Measurements from ENCODE around the gene CIROP. TPM values are rescaled to one million over a fixed set of nuclear protein-coding genes. Genes with fewer than 3 reads are reported as not detected.
A peak's percentile ranks its signal among the peaks of the same experiment; 100 is the strongest.

The CIROP gene
- polyA plus RNA-seq, 1 experiment: 0.07 TPM

- H3K9me3 ChIP-seq (ENCODE audit: control insufficient read depth, insufficient read depth, low read length): no peaks in the 10 kb centered on the region; the same call in 1 of the 2 replicates
- ChIA-PET CTCF (interaction anchor here (1.0 to 13.3 kb wide), 2 partner anchors 57 to 122 kb away, joined by 3 to 818 read pairs; partner anchors contain the start of gene SLC7A8), POLR2A (no interaction called here)
- H3K27me3 ChIP-seq (ENCODE audit: control insufficient read depth, insufficient read depth, low read length): peaks cover 9% of the 10 kb centered on the region
- DNase-seq (ENCODE audit: low read depth, low spot score): no peak
- no peak for TF ChIP-seq CTCF (IDR thresholded peaks at IDR 0.05; ENCODE audit: low read depth, low read length)
- H3K27ac ChIP-seq (ENCODE audit: low read depth, low read length): no peak overlapping the region
- no peak overlapping the region for H3K4me3 ChIP-seq (ENCODE audit: low read depth, low read length)
These were observed 18.6 kb upstream of the CIROP start for GRCh38 chr14:23123419-23123818.

GRCh38 chr14:23122086-23122485 lies 17.3 kb upstream of the CIROP start:
- Histone ChIP-seq H3K9me3 (ENCODE audit: control insufficient read depth, insufficient read depth, low read length) (peaks cover 3% of the 10 kb centered on the region; the same call in 1 of the 2 replicates), H3K27ac (ENCODE audit: low read depth, low read length) (no peak overlapping the region)
- POLR2A ChIA-PET: no interaction called here

GRCh38 chr14:23121361-23121771 lies 16.6 kb upstream of the CIROP start:
- CTCF ChIA-PET: interaction anchor here (0.6 to 13.3 kb wide), 36 partner anchors 9 to 248 kb away, joined by 3 to 818 read pairs (median 6); partner anchors contain the start of genes ACIN1, C14orf119, PPP1R3E and SLC7A8
- no peak for DNase-seq (ENCODE audit: low read depth, low spot score)
- H3K27me3 ChIP-seq (ENCODE audit: control insufficient read depth, insufficient read depth, low read length): peaks cover 6% of the 10 kb centered on the region
- no peak overlapping the region for H3K27ac ChIP-seq (ENCODE audit: low read depth, low read length)
- POLR2A ChIA-PET: interaction anchor here (1.7 kb wide), 1 partner anchor 26 kb away, joined by 6 read pairs; the partner anchor contains the start of genes ACIN1 and C14orf119
- no peak for TF ChIP-seq CTCF (IDR thresholded peaks at IDR 0.05; ENCODE audit: low read depth, low read length)
- H3K4me3 ChIP-seq (ENCODE audit: low read depth, low read length): no peak overlapping the region
- H3K9me3 ChIP-seq (ENCODE audit: control insufficient read depth, insufficient read depth, low read length): peaks cover 3% of the 10 kb centered on the region; the same call in 1 of the 2 replicates

More at GRCh38 chr14:23122086-23122485, 17.3 kb upstream of the CIROP start:
- no peak for DNase-seq (ENCODE audit: low read depth, low spot score)
- peaks cover 7% of the 10 kb centered on the region for H3K27me3 ChIP-seq (ENCODE audit: control insufficient read depth, insufficient read depth, low read length)
- no peak for TF ChIP-seq CTCF (IDR thresholded peaks at IDR 0.05; ENCODE audit: low read depth, low read length)
- no peak overlapping the region for H3K4me3 ChIP-seq (ENCODE audit: low read depth, low read length)
- CTCF ChIA-PET: interaction anchor here (1.0 to 13.3 kb wide), 21 partner anchors 8 to 202 kb away, joined by 3 to 818 read pairs (median 15); partner anchors contain the start of genes ACIN1, C14orf119, PPP1R3E and SLC7A8

GRCh38 chr14:23120541-23121251 lies 15.9 kb upstream of the CIROP start:
- POLR2A ChIA-PET: interaction anchor here (0.6 to 1.7 kb wide), 4 partner anchors 26 to 355 kb away, joined by 3 to 7 read pairs (median 5); partner anchors contain the start of genes ACIN1, BCL2L2 and C14orf119
- H3K27ac ChIP-seq (ENCODE audit: low read depth, low read length): no peak overlapping the region
- peak; percentile 100 for TF ChIP-seq CTCF (IDR thresholded peaks at IDR 0.05; ENCODE audit: low read depth, low read length)

More at GRCh38 chr14:23120541-23121251, 15.9 kb upstream of the CIROP start:
- CTCF ChIA-PET: interaction anchor here (0.6 to 13.3 kb wide), 57 partner anchors 10 to 201 kb away, joined by 3 to 818 read pairs (median 6); partner anchors contain the start of genes ACIN1, C14orf119, HOMEZ and PABPN1
- no peak overlapping the region for H3K4me3 ChIP-seq (ENCODE audit: low read depth, low read length)
- peak; percentile 65 for DNase-seq (ENCODE audit: low read depth, low spot score)
- peaks cover 3% of the 10 kb centered on the region for H3K27me3 ChIP-seq (ENCODE audit: control insufficient read depth, insufficient read depth, low read length)
- H3K9me3 ChIP-seq (ENCODE audit: control insufficient read depth, insufficient read depth, low read length): peaks cover 3% of the 10 kb centered on the region; the same call in 1 of the 2 replicates

Measured in AG04450 (cell line).